Osteocyte (in vitro differentiated cells): ENCODE results near the gene ANGPT4. TPM values are rescaled to one million over a fixed set of nuclear protein-coding genes. Genes with fewer than 3 reads are reported as not detected.

Source experiments
- DNase-seq: peaks from one replicate; pipeline ENCODE4 v3.0.0; 2021; ENCODE audit warnings: mixed read lengths; ENCODE audit not compliant: unreplicated experiment; ENCODE audit errors: extremely low spot score
- H3K27ac Mint-ChIP-seq: one replicate; pipeline ENCODE4 v1.8.0; 2021; ENCODE audit warnings: mild to moderate bottlenecking, mixed read lengths; ENCODE audit not compliant: unreplicated experiment
- H3K27me3 Mint-ChIP-seq: one replicate; pipeline ENCODE4 v1.8.0; 2021; ENCODE audit warnings: mixed read lengths; ENCODE audit not compliant: unreplicated experiment
- H3K36me3 Mint-ChIP-seq: one replicate; pipeline ENCODE4 v1.8.0; 2021; ENCODE audit warnings: mixed read lengths; ENCODE audit not compliant: unreplicated experiment
- H3K4me1 Mint-ChIP-seq: one replicate; pipeline ENCODE4 v1.8.0; 2021; ENCODE audit warnings: mixed read lengths; ENCODE audit not compliant: unreplicated experiment
- H3K4me3 Mint-ChIP-seq: one replicate; pipeline ENCODE4 v1.8.0; 2021; ENCODE audit warnings: mild to moderate bottlenecking, moderate library complexity, mixed read lengths; ENCODE audit not compliant: unreplicated experiment
- H3K9me3 Mint-ChIP-seq: one replicate; pipeline ENCODE4 v1.8.0; 2021; ENCODE audit warnings: mixed read lengths; ENCODE audit not compliant: unreplicated experiment
- CTCF ChIP-seq: fragments of 200-600 bp; sonication (generic); IDR thresholded peaks from 2 replicates; pipeline ENCODE4 v1.5.0; 2021; ENCODE audit warnings: antibody characterized with exemption, mild to moderate bottlenecking, moderate library complexity
- total RNA-seq: library from RNA; stranded (reverse); gene quantifications from 2 replicates; pipeline ENCODE4 v1.2.1, GENCODE V29; 2021

ANGPT4 gene
- total RNA-seq, 1 donor from 2014 or later = not detected

- Mint-ChIP-seq H3K4me1 (no peaks in the 10 kb centered on the region), H3K27me3 (peaks cover 29% of the 10 kb centered on the region), H3K4me3 (no peak overlapping the region)
Observed at GRCh38 chr20:865440-865839, 50.7 kb downstream of the ANGPT4 start.

GRCh38 chr20:860891-861290 lies 55.2 kb downstream of the ANGPT4 start:
- no peak for DNase-seq
- Mint-ChIP-seq H3K27ac (no peak overlapping the region), H3K27me3 (peaks cover 18% of the 10 kb centered on the region), H3K4me3 (no peak overlapping the region), H3K4me1 (peaks cover 10% of the 10 kb centered on the region), H3K36me3 (no peaks in the 10 kb centered on the region), H3K9me3 (no peaks in the 10 kb centered on the region)
- TF ChIP-seq CTCF = no peak

More at GRCh38 chr20:865440-865839, 50.7 kb downstream of the ANGPT4 start:
- no peaks in the 10 kb centered on the region for H3K36me3 Mint-ChIP-seq
- no peak for TF ChIP-seq CTCF
- no peak overlapping the region for H3K27ac Mint-ChIP-seq
- H3K9me3 Mint-ChIP-seq = no peaks in the 10 kb centered on the region
- no peak for DNase-seq

GRCh38 chr20:859751-860231 lies 56.3 kb downstream of the ANGPT4 start:
- H3K36me3 Mint-ChIP-seq = no peaks in the 10 kb centered on the region
- DNase-seq = no peak
- no peak for TF ChIP-seq CTCF
- no peak overlapping the region for H3K4me3 Mint-ChIP-seq
- no peaks in the 10 kb centered on the region for H3K9me3 Mint-ChIP-seq
- H3K27ac Mint-ChIP-seq = no peak overlapping the region
- peaks cover 13% of the 10 kb centered on the region for H3K27me3 Mint-ChIP-seq
- H3K4me1 Mint-ChIP-seq = peaks cover 14% of the 10 kb centered on the region

GRCh38 chr20:858011-858410 lies 58.1 kb downstream of the ANGPT4 start:
- Mint-ChIP-seq H3K27me3 (no peaks in the 10 kb centered on the region), H3K36me3 (no peaks in the 10 kb centered on the region), H3K4me3 (no peak overlapping the region), H3K9me3 (no peaks in the 10 kb centered on the region), H3K4me1 (peaks cover 15% of the 10 kb centered on the region), H3K27ac (no peak overlapping the region)
- TF ChIP-seq CTCF = no peak
- no peak for DNase-seq

GRCh38 chr20:856361-856775 lies 59.8 kb downstream of the ANGPT4 start:
- Mint-ChIP-seq H3K27ac (peak overlapping the region; percentile 42), H3K36me3 (no peaks in the 10 kb centered on the region), H3K9me3 (no peaks in the 10 kb centered on the region), H3K4me1 (peaks cover 15% of the 10 kb centered on the region), H3K27me3 (no peaks in the 10 kb centered on the region), H3K4me3 (no peak overlapping the region)
- no peak for TF ChIP-seq CTCF
- no peak for DNase-seq
